Measurements from ENCODE around the gene SEC31B.

- TF ChIP-seq CTCF (IDR thresholded peaks at IDR 0.05) (no peak), POLR2A (IDR thresholded peaks at IDR 0.05) (no peak)
Measured at GRCh38 chr10:100566561-100566960, 46.9 kb upstream of the SEC31B start.
